GM23248 (cell line): ENCODE results near the gene MYO3A.

ENCODE experiments used
- EZH2 ChIP-seq: fragments of 200-600 bp; sonication (generic); IDR thresholded peaks from 2 replicates; pipeline ENCODE4 v1.6.1; 2018; ENCODE audit warnings: antibody characterized with exemption, mild to moderate bottlenecking; ENCODE audit not compliant: insufficient read depth, poor library complexity, severe bottlenecking
- EZH2phosphoT487 ChIP-seq: fragments of 200-600 bp; sonication (generic); IDR thresholded peaks from 2 replicates; pipeline ENCODE4 v1.6.1; 2018; ENCODE audit warnings: antibody characterized with exemption, moderate library complexity, mild to moderate bottlenecking, low read depth; ENCODE audit not compliant: insufficient read depth

GRCh38 chr10:26000971-26001370, 66.9 kb downstream of the MYO3A start:
- TF ChIP-seq EZH2 (no peak), EZH2phosphoT487 (no peak)
